OCI-LY3 (cell line): ENCODE results near the gene TMEM63B.

ENCODE experiments used
- H2AFZ ChIP-seq: fragments of 200-600, 300-600 bp; shearing (Covaris generic); 2 replicates; pipeline ENCODE4 v1.6.0; 2014; ENCODE audit warnings: antibody characterized with exemption, low read depth, low read length
- H3K27ac ChIP-seq: fragments of 200-600, 300-600 bp; sonication (generic); 2 replicates; pipeline ENCODE4 v1.5.1; 2014; ENCODE audit warnings: mild to moderate bottlenecking, low read length, moderate library complexity, mixed read lengths
- H3K27me3 ChIP-seq: fragments of 200-600, 300-600 bp; sonication (generic); 2 replicates; pipeline ENCODE4 v1.6.1; 2014; ENCODE audit warnings: low read depth, low read length, mixed read lengths
- H3K36me3 ChIP-seq: fragments of 200-600, 300-600 bp; sonication (generic); replicated peaks from 2 replicates; pipeline ENCODE3; 2014; ENCODE audit warnings: low read depth, low read length, mixed read lengths
- H3K4me1 ChIP-seq: fragments of 300-600, 200-600 bp; sonication (generic); 2 replicates; pipeline ENCODE4 v1.6.1; 2014; ENCODE audit warnings: low read length, mixed read lengths
- H3K4me2 ChIP-seq: fragments of 200-600, 300-600 bp; sonication (generic); 2 replicates; pipeline ENCODE4 v1.6.1; 2014; ENCODE audit warnings: low read length, mixed read lengths
- H3K4me3 ChIP-seq: fragments of 300-600, 200-600 bp; sonication (generic); 2 replicates; pipeline ENCODE4 v1.5.1; 2014; ENCODE audit warnings: antibody characterized with exemption, mild to moderate bottlenecking, low read length, moderate library complexity
- H3K79me2 ChIP-seq: fragments of 300-600, 200-600 bp; shearing (Covaris generic); 2 replicates; pipeline ENCODE4 v1.6.1; 2014; ENCODE audit warnings: mild to moderate bottlenecking, low read length, mixed read lengths
- H3K9ac ChIP-seq: fragments of 300-600, 200-600 bp; shearing (Covaris generic); 2 replicates; pipeline ENCODE4 v1.6.0; 2014; ENCODE audit warnings: mild to moderate bottlenecking, low read length, moderate library complexity
- H3K9me3 ChIP-seq: fragments of 200-600, 300-600 bp; shearing (Covaris generic); 2 replicates; pipeline ENCODE4 v1.6.1; 2014; ENCODE audit warnings: low read length, mixed read lengths; ENCODE audit not compliant: insufficient read depth
- H4K20me1 ChIP-seq: fragments of 200-600, 300-600 bp; sonication (generic); 2 replicates; pipeline ENCODE4 v1.6.1; 2016; ENCODE audit warnings: low read length, mixed read lengths; ENCODE audit not compliant: insufficient read depth
- EZH2phosphoT487 ChIP-seq: fragments of 200-600 bp; shearing (Covaris generic); IDR thresholded peaks from 2 replicates; pipeline ENCODE4 v1.6.1; 2018; ENCODE audit warnings: antibody characterized with exemption, mixed run types, low read depth
- TF ChIP-seq, protein P1 (sequence below): fragments of 200-600, 300-600 bp; sonication (generic); IDR thresholded peaks from 2 replicates; pipeline ENCODE4 v1.5.1; 2014; ENCODE audit warnings: antibody characterized with exemption, low read length, low read depth

Gene TMEM63B

GRCh38 chr6:44097782-44098317 lies 29.5 kb upstream of the TMEM63B start:
- no peaks in the 10 kb centered on the region for H3K27me3 ChIP-seq
- no peaks in the 10 kb centered on the region for H3K4me1 ChIP-seq
- TF ChIP-seq, protein P1, sequence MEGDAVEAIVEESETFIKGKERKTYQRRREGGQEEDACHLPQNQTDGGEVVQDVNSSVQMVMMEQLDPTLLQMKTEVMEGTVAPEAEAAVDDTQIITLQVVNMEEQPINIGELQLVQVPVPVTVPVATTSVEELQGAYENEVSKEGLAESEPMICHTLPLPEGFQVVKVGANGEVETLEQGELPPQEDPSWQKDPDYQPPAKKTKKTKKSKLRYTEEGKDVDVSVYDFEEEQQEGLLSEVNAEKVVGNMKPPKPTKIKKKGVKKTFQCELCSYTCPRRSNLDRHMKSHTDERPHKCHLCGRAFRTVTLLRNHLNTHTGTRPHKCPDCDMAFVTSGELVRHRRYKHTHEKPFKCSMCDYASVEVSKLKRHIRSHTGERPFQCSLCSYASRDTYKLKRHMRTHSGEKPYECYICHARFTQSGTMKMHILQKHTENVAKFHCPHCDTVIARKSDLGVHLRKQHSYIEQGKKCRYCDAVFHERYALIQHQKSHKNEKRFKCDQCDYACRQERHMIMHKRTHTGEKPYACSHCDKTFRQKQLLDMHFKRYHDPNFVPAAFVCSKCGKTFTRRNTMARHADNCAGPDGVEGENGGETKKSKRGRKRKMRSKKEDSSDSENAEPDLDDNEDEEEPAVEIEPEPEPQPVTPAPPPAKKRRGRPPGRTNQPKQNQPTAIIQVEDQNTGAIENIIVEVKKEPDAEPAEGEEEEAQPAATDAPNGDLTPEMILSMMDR: no peak
- no peak for TF ChIP-seq EZH2phosphoT487
- H4K20me1 ChIP-seq: peaks cover 24% of the 10 kb centered on the region
- H2AFZ ChIP-seq: no peak overlapping the region
- H3K9ac ChIP-seq: no peak overlapping the region
- no peak overlapping the region for H3K4me3 ChIP-seq
- H3K27ac ChIP-seq: no peak overlapping the region
- no peak overlapping the region for H3K4me2 ChIP-seq
- H3K36me3 ChIP-seq: peaks cover 35% of the 10 kb centered on the region
- H3K9me3 ChIP-seq: no peaks in the 10 kb centered on the region
- no peaks in the 10 kb centered on the region; the same call in 1 of the 2 replicates for H3K79me2 ChIP-seq

DNA sequence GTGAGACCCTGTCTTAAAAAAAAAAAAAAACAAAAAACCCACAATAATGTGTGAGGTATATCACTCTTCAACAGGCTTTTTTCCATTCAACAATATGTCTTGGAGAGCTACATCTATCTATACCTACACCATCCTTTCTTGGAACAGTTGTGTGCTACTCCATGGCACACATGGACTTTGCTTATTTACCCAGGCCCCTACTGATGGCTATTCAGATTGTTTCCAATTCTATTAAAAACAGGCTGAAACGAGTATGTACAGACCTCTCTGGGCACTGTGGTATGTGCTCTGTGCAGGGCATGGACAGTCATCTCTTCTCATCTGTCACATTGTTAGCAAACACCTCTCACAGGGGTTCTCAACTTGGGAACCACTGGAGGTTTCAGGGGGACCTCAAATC lies 28.2 kb upstream of the TMEM63B start:
- Histone ChIP-seq H3K4me3 (no peak overlapping the region), H3K79me2 (peaks cover 7% of the 10 kb centered on the region; the same call in 1 of the 2 replicates), H3K4me2 (no peak overlapping the region), H3K9me3 (no peaks in the 10 kb centered on the region), H3K4me1 (no peaks in the 10 kb centered on the region), H3K27ac (no peak overlapping the region), H3K36me3 (peaks cover 44% of the 10 kb centered on the region), H3K27me3 (no peaks in the 10 kb centered on the region), H2AFZ (no peak overlapping the region), H4K20me1 (peaks cover 30% of the 10 kb centered on the region), H3K9ac (no peak overlapping the region)
- no peak for TF ChIP-seq EZH2phosphoT487
- TF ChIP-seq, protein P1: no peak

DNA sequence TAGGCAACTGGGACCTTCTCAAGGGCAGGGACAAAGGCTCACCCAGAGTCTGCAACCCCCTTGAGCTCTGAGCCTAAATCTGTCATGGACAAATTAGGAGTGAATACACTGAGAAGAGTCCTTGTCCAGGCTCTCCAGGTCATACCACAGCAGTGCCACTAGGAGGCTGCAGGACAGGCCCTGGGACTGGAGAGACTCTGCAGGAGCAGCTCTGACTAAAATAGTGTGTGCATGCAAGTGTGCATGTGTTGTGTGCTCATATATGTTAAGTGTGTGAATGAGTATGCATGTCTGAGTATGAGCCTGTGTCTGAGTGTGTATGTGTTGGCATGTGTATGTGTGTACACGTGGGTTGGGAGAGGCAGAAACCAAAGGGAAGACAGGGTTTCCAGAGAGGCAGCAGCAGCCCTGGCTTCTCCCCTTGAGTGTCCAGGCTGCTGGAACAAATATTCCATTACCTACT lies 27.2 kb upstream of the TMEM63B start:
- no peak for TF ChIP-seq EZH2phosphoT487
- TF ChIP-seq, protein P1: peak; percentile 40
- Histone ChIP-seq H3K4me1 (no peaks in the 10 kb centered on the region), H3K4me2 (no peak overlapping the region), H3K27ac (no peak overlapping the region), H2AFZ (no peak overlapping the region), H3K9ac (no peak overlapping the region), H3K36me3 (peaks cover 48% of the 10 kb centered on the region), H3K4me3 (no peak overlapping the region), H4K20me1 (peaks cover 33% of the 10 kb centered on the region), H3K79me2 (peaks cover 16% of the 10 kb centered on the region; the same call in 1 of the 2 replicates), H3K9me3 (no peaks in the 10 kb centered on the region), H3K27me3 (no peaks in the 10 kb centered on the region)

GRCh38 chr6:44101832-44102231 lies 25.5 kb upstream of the TMEM63B start:
- Histone ChIP-seq H3K79me2 (peaks cover 30% of the 10 kb centered on the region), H3K27ac (no peak overlapping the region), H3K27me3 (no peaks in the 10 kb centered on the region), H3K9me3 (no peaks in the 10 kb centered on the region), H3K4me3 (no peak overlapping the region), H3K4me1 (no peaks in the 10 kb centered on the region), H3K36me3 (peaks cover 63% of the 10 kb centered on the region), H3K9ac (no peak overlapping the region), H2AFZ (no peak overlapping the region), H4K20me1 (peaks cover 45% of the 10 kb centered on the region), H3K4me2 (no peak overlapping the region)
- no peak for TF ChIP-seq EZH2phosphoT487
- TF ChIP-seq, protein P1: no peak
